Spinal cord (tissue), 10 donors: Measurements from ENCODE around the gene EI24. TPM values are rescaled to one million over a fixed set of nuclear protein-coding genes. Genes with fewer than 3 reads are reported as not detected.
"Not testable (repeated sequence)": the region's sequence is repeated elsewhere in the genome, so short reads cannot be mapped to it uniquely, and the experiment has no call there.

Experiments used
- DNase-seq, 6 donors: peaks; one replicate each; pipeline versions ENCODE4 v3.0.0 to v3.0.0-alpha.2; 2013 to 2015; ENCODE audit warnings: low spot score in 6 of 6, low read depth in 4 of 6
- H3K27ac ChIP-seq: one replicate; pipeline ENCODE4 v1.5.1; 2013; ENCODE audit warnings: low read depth, low read length, control low read depth
- H3K27me3 ChIP-seq: one replicate; pipeline ENCODE4 v1.6.1; 2013; ENCODE audit warnings: low read length; ENCODE audit not compliant: control insufficient read depth, insufficient read depth
- H3K36me3 ChIP-seq: one replicate; pipeline ENCODE4 v1.6.1; 2013; ENCODE audit warnings: low read length; ENCODE audit not compliant: control insufficient read depth, insufficient read depth
- H3K4me1 ChIP-seq: one replicate; pipeline ENCODE4 v1.6.1; 2013; ENCODE audit warnings: low read length; ENCODE audit not compliant: control insufficient read depth, insufficient read depth
- H3K4me3 ChIP-seq: one replicate; pipeline ENCODE4 v1.5.1; 2013; ENCODE audit warnings: low read depth, low read length, control low read depth
- H3K9me3 ChIP-seq: one replicate; pipeline ENCODE4 v1.6.1; 2013; ENCODE audit warnings: low read length; ENCODE audit not compliant: control insufficient read depth, insufficient read depth
- WGBS: methylation state at CpG from one replicate; pipeline ENCODE4 v1.1.5; 2013; ENCODE audit warnings: missing lambda C conversion rate; ENCODE audit not compliant: insufficient coverage; 5-methylcytosine and 5-hydroxymethylcytosine counted together
- long read RNA-seq, 4 donors: transcript quantifications; one replicate each; lab custom pipeline, GENCODE V29; 2026
- polyA plus RNA-seq, 2 donors: library from polyadenylated mRNA; unstranded; fragments of 120-200 nt; gene quantifications; one replicate each; pipeline ENCODE4 v1.2.1, GENCODE V29; 2013; ENCODE audit not compliant: insufficient read length in 2 of 2
- total RNA-seq, 2 donors: library from RNA; depleted of rRNA in 1 of 2; stranded (reverse); fragments of 120-200 nt in 1 of 2; fragments of >200 nt in 1 of 2; gene quantifications; one replicate each; pipeline versions ENCODE4 v1.2.3 to v1.2.4, GENCODE V29; 2013 to 2014
- donor health status: healthy.

The EI24 gene
- total RNA-seq = 10 to 100 TPM; 65.8 to 75.5 TPM
- 10 to 100 TPM; 89.1 to 96.1 TPM for polyA plus RNA-seq
- long read RNA-seq, donor 1, transcript EI24-201 (11 exons, 2,455 nt) = major isoform, 31 of 36 reads
- long read RNA-seq, donor 1, partial matches to known transcripts = 0 of 36 reads
- long read RNA-seq, donor 1, other reads (novel, unspliced or antisense) = 0 of 36 reads
- long read RNA-seq, donor 2, transcript EI24-201 (11 exons, 2,455 nt) = major isoform, 14 of 15 reads
- long read RNA-seq, donor 2, partial matches to known transcripts = 0 of 15 reads
- long read RNA-seq, donor 2, other reads (novel, unspliced or antisense) = 0 of 15 reads
- long read RNA-seq, donor 3, transcript EI24-201 (11 exons, 2,455 nt) = major isoform, 9 of 30 reads
- long read RNA-seq, donor 3, partial matches to known transcripts = 19 of 30 reads
- long read RNA-seq, donor 3, other reads (novel, unspliced or antisense) = 0 of 30 reads
- long read RNA-seq, donor 4, transcript EI24-201 (11 exons, 2,455 nt) = major isoform, 28 of 93 reads
- long read RNA-seq, donor 4, partial matches to known transcripts = 64 of 93 reads
- long read RNA-seq, donor 4, other reads (novel, unspliced or antisense) = 0 of 93 reads

DNA sequence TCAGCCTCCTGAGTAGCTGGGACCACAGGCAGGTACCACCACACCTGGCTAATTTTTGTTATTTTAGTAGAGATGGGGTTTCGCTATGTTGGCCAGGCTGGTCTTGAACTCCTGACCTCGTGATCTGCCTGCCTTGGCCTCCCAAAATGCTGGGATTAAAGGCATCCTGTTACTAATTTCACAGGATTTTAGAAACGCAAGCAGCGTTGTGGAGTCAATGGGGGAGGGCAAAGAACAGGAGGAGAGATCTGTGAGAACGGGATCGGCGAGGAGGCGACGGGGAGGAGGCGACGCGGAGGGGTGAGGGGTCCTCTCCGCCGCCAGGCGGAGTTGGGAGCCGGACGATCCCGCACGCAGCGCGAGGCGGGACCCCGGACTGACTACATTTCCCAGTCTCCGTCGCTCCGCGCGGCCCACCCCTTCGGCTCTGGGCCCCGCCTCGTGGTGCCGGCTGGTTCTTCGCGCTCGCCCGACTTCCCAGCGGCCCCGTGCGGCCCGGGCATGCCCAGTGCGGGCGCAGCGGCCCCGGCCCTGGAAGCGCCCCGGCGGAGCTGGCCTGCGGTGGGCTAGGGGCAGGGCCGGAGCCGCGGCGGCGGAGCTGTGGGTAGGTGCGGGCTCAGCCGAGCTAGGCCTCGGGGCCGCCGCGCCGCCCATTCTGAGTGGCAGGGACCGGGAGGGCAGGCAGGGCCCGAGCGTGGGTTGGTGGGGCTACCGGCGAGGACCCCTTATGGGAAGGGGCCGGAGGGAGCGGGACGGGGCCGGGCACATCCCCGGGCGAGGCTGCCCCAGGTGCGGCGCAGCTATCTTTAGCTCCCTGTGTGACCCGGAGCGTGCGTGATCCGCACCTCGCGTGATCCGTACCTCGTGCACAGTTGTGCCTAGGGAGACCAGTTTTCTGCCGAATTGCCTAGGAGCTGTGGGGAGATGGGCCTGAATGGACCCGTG is at the start of gene EI24:
EI24 (plus strand) TSS at position 508 of the 945 bp plus-strand sequence. CDS start 3,051 bp downstream, outside the sequence.
- Histone ChIP-seq H3K4me1 (peaks cover 8% of the 10 kb centered on the region), H3K4me3 (peak within 1 kb of the TSS; percentile 87), H3K36me3 (peaks cover 5% of the 10 kb centered on the region), H3K9me3 (no peaks in the 10 kb centered on the region), H3K27ac (no peak within 1 kb of the TSS), H3K27me3 (no peaks in the 10 kb centered on the region)
- WGBS = 2% methylated on average over 83 of the region's 83 CpGs
- peak; percentile 70 to 98 (median 86) for DNase-seq

DNA sequence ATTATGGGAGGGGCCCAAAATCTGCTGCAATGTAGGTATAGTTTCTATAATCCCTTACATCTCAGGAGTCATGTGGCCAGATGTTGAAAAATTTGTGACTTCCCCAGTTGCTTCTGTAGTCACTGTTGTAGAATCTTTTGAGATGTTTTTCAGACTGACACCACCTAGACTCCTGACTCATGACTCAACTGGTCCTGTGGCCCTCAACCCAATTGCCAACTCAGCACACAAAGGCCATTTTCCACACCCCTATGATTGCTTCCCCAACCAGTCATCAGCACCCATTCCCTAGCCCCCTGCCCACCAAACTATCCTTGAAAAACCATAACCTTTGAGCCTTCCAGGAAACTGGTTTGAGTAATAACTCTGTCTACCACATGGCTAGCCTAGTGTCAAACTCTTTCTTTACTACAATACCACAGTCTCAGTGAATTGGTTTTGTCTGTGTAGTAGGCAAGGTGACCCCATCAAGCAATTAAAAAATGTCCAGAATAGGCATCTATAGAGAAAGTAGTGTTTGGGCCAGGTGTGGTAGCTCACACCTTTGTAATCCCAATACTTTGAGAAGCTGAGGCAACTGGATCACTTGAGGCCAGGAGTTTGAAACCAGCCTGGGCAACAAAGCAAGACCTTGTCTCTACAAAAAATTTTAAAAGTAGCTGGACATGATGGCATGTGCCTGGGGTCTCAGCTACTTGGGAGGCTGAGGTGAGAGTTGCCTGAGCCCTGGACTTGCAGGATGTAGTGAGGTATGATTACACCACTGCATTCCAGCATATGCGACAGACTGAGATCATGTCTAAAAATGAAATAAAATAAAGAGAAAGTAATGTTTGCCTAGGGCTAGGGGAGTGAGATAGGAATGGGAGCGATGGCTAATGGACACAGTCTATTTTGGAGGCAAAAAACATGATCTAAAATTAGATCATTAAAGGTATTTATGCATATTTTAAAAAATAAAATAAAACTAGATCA is 49.1 kb upstream of the EI24 start:
- no peaks in the 10 kb centered on the region for H3K36me3 ChIP-seq
- H3K4me3 ChIP-seq = no peak overlapping the region
- H3K9me3 ChIP-seq = no peaks in the 10 kb centered on the region
- 100% methylated on average over 1 of the region's 2 CpGs for WGBS
- no peak overlapping the region for H3K27ac ChIP-seq
- H3K4me1 ChIP-seq = peaks cover 19% of the 10 kb centered on the region
- DNase-seq = no peak
- no peaks in the 10 kb centered on the region for H3K27me3 ChIP-seq

- DNase-seq = no peak
- no peak overlapping the region for H3K4me3 ChIP-seq
- WGBS = 90% methylated on average over 2 of the region's 5 CpGs
- H3K27ac ChIP-seq = no peak overlapping the region
- no peaks in the 10 kb centered on the region for H3K36me3 ChIP-seq
- no peaks in the 10 kb centered on the region for H3K9me3 ChIP-seq
- H3K27me3 ChIP-seq = no peaks in the 10 kb centered on the region
- no peaks in the 10 kb centered on the region for H3K4me1 ChIP-seq
Measured at GRCh38 chr11:125525303-125525702, 44.0 kb upstream of the EI24 start.

- no peak overlapping the region for H3K4me3 ChIP-seq
- no peak overlapping the region for H3K27ac ChIP-seq
- no peaks in the 10 kb centered on the region for H3K27me3 ChIP-seq
- 93% methylated on average over 2 of the region's 3 CpGs for WGBS
- no peaks in the 10 kb centered on the region for H3K9me3 ChIP-seq
- no peaks in the 10 kb centered on the region for H3K36me3 ChIP-seq
- H3K4me1 ChIP-seq = no peaks in the 10 kb centered on the region
- DNase-seq = no peak
Measured at GRCh38 chr11:125532668-125533067, 36.6 kb upstream of the EI24 start.

GRCh38 chr11:125535585-125535984 is 33.7 kb upstream of the EI24 start:
- WGBS = 67% methylated on average over 1 of the region's 1 CpG
- H3K27ac ChIP-seq = no peak overlapping the region
- H3K4me1 ChIP-seq = no peaks in the 10 kb centered on the region
- H3K4me3 ChIP-seq = no peak overlapping the region
- no peaks in the 10 kb centered on the region for H3K27me3 ChIP-seq
- H3K36me3 ChIP-seq = no peaks in the 10 kb centered on the region
- DNase-seq = no peak
- no peaks in the 10 kb centered on the region for H3K9me3 ChIP-seq

- H3K4me3 ChIP-seq, H3K4me1 ChIP-seq, DNase-seq, H3K27ac ChIP-seq, H3K36me3 ChIP-seq, H3K9me3 ChIP-seq, H3K27me3 ChIP-seq: not testable (repeated sequence)
- no CpG with 5 or more reads among the region's 19 CpGs for WGBS
Measured at GRCh38 chr11:125536834-125537233, 32.4 kb upstream of the EI24 start.

DNA sequence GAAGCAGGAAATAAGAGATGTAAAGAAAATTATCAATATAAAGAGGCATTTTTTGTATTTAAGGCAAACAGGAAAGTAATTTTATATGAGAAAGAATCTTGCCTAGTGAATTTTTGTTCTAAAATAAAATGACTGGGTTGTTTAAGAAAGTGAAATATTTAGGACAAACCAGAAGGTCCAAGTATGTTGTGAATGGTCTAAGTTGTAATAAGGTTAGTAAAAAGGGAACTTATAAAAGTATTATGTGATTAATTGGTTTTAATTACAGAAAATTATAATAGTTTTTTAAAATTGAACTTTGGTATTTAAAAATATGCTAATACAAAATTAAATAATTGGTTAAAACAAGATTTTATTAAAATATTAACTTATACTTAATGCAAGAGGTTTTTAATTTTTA is 26.6 kb upstream of the EI24 start:
- Histone ChIP-seq H3K4me3 (no peak overlapping the region), H3K27ac (no peak overlapping the region), H3K9me3 (peaks cover 4% of the 10 kb centered on the region), H3K36me3 (no peaks in the 10 kb centered on the region), H3K27me3 (no peaks in the 10 kb centered on the region), H3K4me1 (no peaks in the 10 kb centered on the region)
- DNase-seq = no peak

GRCh38 chr11:125550780-125551179 is 18.5 kb upstream of the EI24 start:
- Histone ChIP-seq H3K9me3 (peaks cover 17% of the 10 kb centered on the region), H3K27ac (no peak overlapping the region), H3K4me3 (no peak overlapping the region), H3K27me3 (no peaks in the 10 kb centered on the region), H3K4me1 (no peaks in the 10 kb centered on the region), H3K36me3 (no peaks in the 10 kb centered on the region)
- 100% methylated on average over 1 of the region's 1 CpG for WGBS
- DNase-seq = no peak
